H1 (cell line): ENCODE results near the gene GBE1. TPM values are rescaled to one million over a fixed set of nuclear protein-coding genes. Genes with fewer than 3 reads are reported as not detected.

Experiments used
- CTCF ChIA-PET: fragments of 300-600 bp; sonication (Branson Sonifier 250); formaldehyde crosslinking; loops from one replicate; lab custom pipeline; 2021; ENCODE audit not compliant: partially characterized antibody; lab: Charles Lee
- POLR2A ChIA-PET: fragments of 300-600 bp; sonication (Branson Sonifier 250); formaldehyde crosslinking; loops from one replicate; lab custom pipeline; 2021; ENCODE audit warnings: inconsistent platforms; ENCODE audit not compliant: partially characterized antibody; lab: Charles Lee
- DNase-seq, 2 experiments: peaks; one replicate each; pipeline versions ENCODE4 v3.0.0 to v3.0.0-alpha.2; 2010 to 2022; ENCODE audit warnings: low spot score in 2 of 2, low read depth in 1 of 2, mixed read lengths in 1 of 2
- FAIRE-seq: peaks from 2 replicates; lab custom pipeline; 2011; peaks lifted over from hg19 to GRCh38; lab: Jason Lieb, UNC
- H2AFZ ChIP-seq: 2 replicates; pipeline ENCODE4 v1.8.1; 2012; ENCODE audit warnings: low read length, inconsistent platforms
- H2AK5ac ChIP-seq: 2 replicates; pipeline ENCODE4 v1.6.1; 2013; ENCODE audit warnings: low read depth, low read length
- H2BK120ac ChIP-seq: replicated peaks from 2 replicates; pipeline ENCODE3; 2013; ENCODE audit warnings: low read depth, low read length, inconsistent platforms
- H2BK12ac ChIP-seq: 2 replicates; pipeline ENCODE4 v1.6.1; 2013; ENCODE audit warnings: low read depth, low read length
- H2BK15ac ChIP-seq: 2 replicates; pipeline ENCODE4 v1.6.1; 2013; ENCODE audit warnings: low read length
- H2BK20ac ChIP-seq: 2 replicates; pipeline ENCODE4 v1.6.1; 2013; ENCODE audit warnings: low read length
- H2BK5ac ChIP-seq: 2 replicates; pipeline ENCODE4 v1.6.1; 2013; ENCODE audit warnings: low read depth, low read length
- H3K14ac ChIP-seq: 2 replicates; pipeline ENCODE4 v1.6.1; 2013; ENCODE audit warnings: inconsistent platforms; ENCODE audit not compliant: insufficient read length
- H3K18ac ChIP-seq: 2 replicates; pipeline ENCODE4 v1.6.1; 2013; ENCODE audit warnings: low read length; ENCODE audit errors: extremely low read depth
- H3K23ac ChIP-seq: 2 replicates; pipeline ENCODE4 v1.6.1; 2013; ENCODE audit warnings: inconsistent platforms; ENCODE audit not compliant: insufficient read length
- H3K23me2 ChIP-seq: 2 replicates; pipeline ENCODE4 v1.6.1; 2013; ENCODE audit warnings: low read depth, low read length
- H3K27ac ChIP-seq: 2 replicates; pipeline ENCODE4 v1.6.1; 2011; ENCODE audit warnings: low read depth, low read length, inconsistent platforms
- H3K27me3 ChIP-seq, 4 experiments: replicated peaks in 1 of 4; 1 replicate in 1 of 4; 2 replicates in 3 of 4; pipeline versions ENCODE4 v1.6.1 to v1.8.1; 2011 to 2013; ENCODE audit warnings: low read length in 3 of 4, mild to moderate bottlenecking in 3 of 4, inconsistent platforms in 2 of 4, mixed read lengths in 2 of 4, moderate library complexity in 1 of 4; ENCODE audit not compliant: control insufficient read depth in 3 of 4, insufficient read depth in 3 of 4; ENCODE audit errors: extremely low read depth in 1 of 4
- H3K36me3 ChIP-seq, 4 experiments: 2 replicates each; pipeline versions ENCODE4 v1.6.1 to v1.8.1; 2011 to 2013; ENCODE audit warnings: mild to moderate bottlenecking in 4 of 4, low read length in 3 of 4, moderate library complexity in 2 of 4, control low read depth in 1 of 4, inconsistent platforms in 1 of 4; ENCODE audit not compliant: insufficient read depth in 4 of 4, control insufficient read depth in 2 of 4
- H3K4ac ChIP-seq: replicated peaks from 2 replicates; pipeline ENCODE3; 2013; ENCODE audit warnings: low read length, low read depth, mixed read lengths, inconsistent platforms; ENCODE audit not compliant: insufficient read length
- H3K4me1 ChIP-seq, 4 experiments: replicated peaks in 1 of 4; 1 replicate in 1 of 4; 2 replicates in 3 of 4; pipeline versions ENCODE4 v1.6.1 to v1.8.1; 2011 to 2013; ENCODE audit warnings: low read length in 3 of 4, inconsistent platforms in 2 of 4, mixed read lengths in 1 of 4; ENCODE audit not compliant: insufficient read depth in 4 of 4, control insufficient read depth in 3 of 4
- H3K4me2 ChIP-seq, 2 experiments: 2 replicates each; pipeline versions ENCODE4 v1.6.1 to v1.8.1; 2011 to 2013; ENCODE audit warnings: low read depth in 2 of 2, low read length in 2 of 2, control low read depth in 1 of 2, inconsistent platforms in 1 of 2, mild to moderate bottlenecking in 1 of 2; ENCODE audit not compliant: insufficient read depth in 1 of 2
- H3K4me3 ChIP-seq, 4 experiments: fragments of 200-600, 300-600 bp in 1 of 4; sonication (generic), shearing (Covaris generic), sonication (Bioruptor Twin) in 1 of 4; 2 replicates each; pipeline versions ENCODE4 v1.5.1 to v1.8.1; 2011 to 2016; ENCODE audit warnings: low read length in 4 of 4, low read depth in 3 of 4, control low read depth in 2 of 4, inconsistent platforms in 2 of 4, mild to moderate bottlenecking in 2 of 4, mixed read lengths in 1 of 4, moderate library complexity in 1 of 4; ENCODE audit not compliant: insufficient read depth in 2 of 4; ENCODE audit errors: extremely low read depth in 1 of 4
- H3K56ac ChIP-seq: replicated peaks from 2 replicates; pipeline ENCODE3; 2013; ENCODE audit warnings: low read depth, mild to moderate bottlenecking, mixed read lengths, low read length, inconsistent platforms; ENCODE audit not compliant: insufficient read length
- H3K79me1 ChIP-seq: 2 replicates; pipeline ENCODE4 v1.6.1; 2013; ENCODE audit warnings: low read depth, low read length, control low read depth
- H3K79me2 ChIP-seq, 2 experiments: 2 replicates each; pipeline versions ENCODE4 v1.6.1 to v1.8.1; 2012 to 2013; ENCODE audit warnings: low read length in 2 of 2, mild to moderate bottlenecking in 2 of 2, inconsistent platforms in 1 of 2; ENCODE audit not compliant: insufficient read depth in 2 of 2, control insufficient read depth in 1 of 2
- H3K9ac ChIP-seq, 4 experiments: replicated peaks in 1 of 4; 1 replicate in 1 of 4; 2 replicates in 3 of 4; pipeline versions ENCODE4 v1.6.1 to v1.8.1; 2011 to 2013; ENCODE audit warnings: low read depth in 3 of 4, low read length in 3 of 4, control low read depth in 2 of 4, mild to moderate bottlenecking in 2 of 4, moderate library complexity in 2 of 4, inconsistent platforms in 1 of 4; ENCODE audit errors: extremely low read depth in 1 of 4
- H3K9me3 ChIP-seq, 2 experiments: 2 replicates each; pipeline versions ENCODE4 v1.6.1 to v1.8.1; 2012 to 2013; ENCODE audit warnings: mild to moderate bottlenecking in 2 of 2, moderate library complexity in 2 of 2, control low read depth in 1 of 2, inconsistent platforms in 1 of 2, low read depth in 1 of 2, low read length in 1 of 2, mixed read lengths in 1 of 2; ENCODE audit not compliant: insufficient read depth in 2 of 2
- H4K20me1 ChIP-seq, 2 experiments: replicated peaks in 1 of 2; 2 replicates each; pipeline versions ENCODE3 to v1.8.1; 2011 to 2013; ENCODE audit warnings: inconsistent platforms in 2 of 2, low read length in 2 of 2, mild to moderate bottlenecking in 1 of 2; ENCODE audit not compliant: insufficient read depth in 2 of 2, control insufficient read depth in 1 of 2
- H4K5ac ChIP-seq: 2 replicates; pipeline ENCODE4 v1.6.1; 2013; ENCODE audit warnings: low read length, low read depth, mixed read lengths, inconsistent platforms; ENCODE audit not compliant: insufficient read length
- H4K8ac ChIP-seq: 2 replicates; pipeline ENCODE4 v1.8.0; 2013; ENCODE audit warnings: mild to moderate bottlenecking, moderate library complexity, low read length, inconsistent platforms; ENCODE audit not compliant: insufficient read depth; ENCODE audit errors: extremely low read depth
- H4K91ac ChIP-seq: replicated peaks from 2 replicates; pipeline ENCODE3; 2013; ENCODE audit warnings: low read length, mixed read lengths, inconsistent platforms; ENCODE audit not compliant: insufficient read length
- BACH1 ChIP-seq: IDR thresholded peaks from 2 replicates; pipeline ENCODE4 v1.6.1; 2012; ENCODE audit warnings: low read length, improper control_type of control experiment
- BCL11A ChIP-seq, 2 experiments: IDR thresholded peaks; one replicate each; pipeline ENCODE4 v1.6.1; 2011; ENCODE audit warnings: low read depth in 2 of 2, low read length in 2 of 2, mild to moderate bottlenecking in 2 of 2
- CBX8 ChIP-seq: fragments of 300-800, 300-1000 bp; sonication (generic); IDR thresholded peaks from 2 replicates; pipeline ENCODE4 v1.7.1; 2016; ENCODE audit warnings: low read depth, low read length, borderline replicate concordance
- CEBPB ChIP-seq: IDR thresholded peaks from 2 replicates; pipeline ENCODE4 v1.6.1; 2012; ENCODE audit warnings: low read depth, low read length
- EP300 ChIP-seq, 2 experiments: IDR thresholded peaks; 1 replicate in 1 of 2; 2 replicates in 1 of 2; pipeline ENCODE4 v1.6.1; 2011 to 2012; ENCODE audit warnings: low read depth in 2 of 2, low read length in 2 of 2, mild to moderate bottlenecking in 2 of 2, borderline replicate concordance in 1 of 2, inconsistent platforms in 1 of 2, moderate library complexity in 1 of 2
- KDM1A ChIP-seq: fragments of 200-600, 300-600 bp; sonication (generic); IDR thresholded peaks from 2 replicates; pipeline ENCODE4 v1.7.1; 2016; ENCODE audit warnings: mild to moderate bottlenecking, low read length, borderline replicate concordance
- KDM4A ChIP-seq: IDR thresholded peaks from one replicate; pipeline ENCODE4 v1.7.1; 2012; ENCODE audit warnings: low read depth, mild to moderate bottlenecking, moderate library complexity, low read length, inconsistent platforms; ENCODE audit not compliant: severe bottlenecking
- POU5F1 ChIP-seq: IDR thresholded peaks from 2 replicates; pipeline ENCODE4 v1.6.1; 2011; ENCODE audit warnings: low read depth, mild to moderate bottlenecking, low read length, moderate library complexity
- RNF2 ChIP-seq: fragments of 200-900, 300-1000 bp; sonication (generic); IDR thresholded peaks from 2 replicates; pipeline ENCODE4 v1.7.1; 2016; ENCODE audit warnings: borderline replicate concordance, low read depth, mild to moderate bottlenecking, antibody characterized with exemption, low read length; ENCODE audit not compliant: poor library complexity, severe bottlenecking; ENCODE audit errors: missing control alignments
- SIX5 ChIP-seq: IDR thresholded peaks from 2 replicates; pipeline ENCODE4 v1.6.1; 2011; ENCODE audit warnings: mild to moderate bottlenecking, low read depth, low read length
- TAF1 ChIP-seq: IDR thresholded peaks from 2 replicates; pipeline ENCODE4 v1.6.1; 2011; ENCODE audit warnings: mild to moderate bottlenecking, low read depth, low read length
- WGBS, 2 experiments: shearing (Covaris generic) in 1 of 2; methylation state at CpG; one replicate each; pipeline versions ENCODE4 v1.1.6 to v1.1.7; 2013 to 2015; ENCODE audit warnings: low lambda C conversion rate in 2 of 2, mixed read lengths in 2 of 2, inconsistent platforms in 1 of 2, low coverage in 1 of 2, missing lambda C conversion rate in 1 of 2; ENCODE audit not compliant: insufficient replicate concordance in 2 of 2, insufficient coverage in 1 of 2, insufficient read length in 1 of 2; ENCODE audit errors: extremely low coverage in 1 of 2, missing lambda C conversion rate in 1 of 2; 5-methylcytosine and 5-hydroxymethylcytosine counted together
- polyA plus RNA-seq, 7 experiments: library from polyadenylated mRNA; depleted of rRNA in 3 of 7; stranded (reverse) in 5 of 7; unstranded in 2 of 7; fragments of >200 nt in 5 of 7; fragments of 200-250 nt in 2 of 7; gene quantifications; 1 replicate in 5 of 7; 2 replicates in 1 of 7; 4 replicates in 1 of 7; pipeline versions ENCODE4 v1.2.1 to v1.2.3, GENCODE V29; 2011 to 2013; ENCODE audit warnings: missing spikeins in 2 of 7, mixed read lengths in 2 of 7
- total RNA-seq: library from RNA; stranded (reverse); fragmentation: NEBNext Ultra II Directional; extraction: Animal tissue kit (Norgen Biotek cat#: 25700); gene quantifications from 2 replicates; pipeline ENCODE4 v1.2.1, GENCODE V29; 2021
- TF ChIP-seq, protein P1 (sequence below): IDR thresholded peaks from 2 replicates; pipeline ENCODE4 v1.6.1; 2011; ENCODE audit warnings: low read length, improper control_type of control experiment
- TF ChIP-seq, protein P2 (sequence below): IDR thresholded peaks from 2 replicates; pipeline ENCODE4 v1.6.1; 2012; ENCODE audit warnings: inconsistent platforms

Gene GBE1
- total and polyA plus RNA-seq, 2 of the 8 experiments (the other 6 are each of a cell fraction or from before 2014, with no cell fraction given) = 3.3 to 7.3 TPM

- no peak overlapping the region; the same call in 1 of the 2 replicates for H2AFZ ChIP-seq
- DNase-seq = no peak
- CTCF ChIA-PET = no interaction called here
- TF ChIP-seq POU5F1 (no peak), BCL11A (IDR thresholded peaks at IDR 0.05; ENCODE audit: low read depth in 2 of 2, low read length in 2 of 2) (no peak), SIX5 (no peak), RNF2 (no peak), BACH1 (no peak), KDM4A (no peak), KDM1A (no peak), CEBPB (no peak), TAF1 (no peak), CBX8 (no peak), EP300 (IDR thresholded peaks at IDR 0.05; ENCODE audit: borderline replicate concordance in 1 of 2, low read depth in 2 of 2, low read length in 2 of 2) (no peak)
- TF ChIP-seq, protein P1, sequence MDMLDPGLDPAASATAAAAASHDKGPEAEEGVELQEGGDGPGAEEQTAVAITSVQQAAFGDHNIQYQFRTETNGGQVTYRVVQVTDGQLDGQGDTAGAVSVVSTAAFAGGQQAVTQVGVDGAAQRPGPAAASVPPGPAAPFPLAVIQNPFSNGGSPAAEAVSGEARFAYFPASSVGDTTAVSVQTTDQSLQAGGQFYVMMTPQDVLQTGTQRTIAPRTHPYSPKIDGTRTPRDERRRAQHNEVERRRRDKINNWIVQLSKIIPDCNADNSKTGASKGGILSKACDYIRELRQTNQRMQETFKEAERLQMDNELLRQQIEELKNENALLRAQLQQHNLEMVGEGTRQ = no peak
- TF ChIP-seq, protein P2, sequence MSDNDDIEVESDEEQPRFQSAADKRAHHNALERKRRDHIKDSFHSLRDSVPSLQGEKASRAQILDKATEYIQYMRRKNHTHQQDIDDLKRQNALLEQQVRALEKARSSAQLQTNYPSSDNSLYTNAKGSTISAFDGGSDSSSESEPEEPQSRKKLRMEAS = no peak
Measured at GRCh38 chr3:81554388-81554787, 207.1 kb downstream of the GBE1 start.

More at GRCh38 chr3:81554388-81554787, 207.1 kb downstream of the GBE1 start:
- Histone ChIP-seq H3K79me1 (no peaks in the 10 kb centered on the region), H3K27me3 (no peaks in the 10 kb centered on the region), H4K20me1 (no peaks in the 10 kb centered on the region), H3K36me3 (no peaks in the 10 kb centered on the region), H4K5ac (no peak overlapping the region), H3K56ac (no peak overlapping the region), H3K79me2 (no peaks in the 10 kb centered on the region), H2BK12ac (no peak overlapping the region), H3K4me2 (no peak overlapping the region), H3K23me2 (no peaks in the 10 kb centered on the region), H3K9me3 (peaks cover 0 to 2% of the 10 kb centered on the region in 2 experiments; a peak in 1 of 4 replicates), H2BK20ac (no peak overlapping the region), H3K4me1 (no peaks in the 10 kb centered on the region), H3K4ac (no peak overlapping the region), H3K18ac (no peak overlapping the region), H4K8ac (no peak overlapping the region), H3K14ac (no peak overlapping the region), H3K23ac (no peak overlapping the region), H2AK5ac (no peak overlapping the region), H3K9ac (no peak overlapping the region), H3K27ac (no peak overlapping the region), H2BK15ac (no peak overlapping the region), H2BK5ac (no peak overlapping the region), H2BK120ac (no peak overlapping the region), H3K4me3 (no peak overlapping the region), H4K91ac (no peak overlapping the region)
- POLR2A ChIA-PET = no interaction called here
- FAIRE-seq = no peak
- WGBS, 2 experiments = 77% methylated on average over 1 of the region's 1 CpG; no CpG with 5 or more reads in 1 of the 2 experiments
